DMS114 treated with DMSO at 0.1 percent for 48 hours (cell line): ENCODE data around the gene HOXB3.
A peak's percentile ranks its signal among the peaks of the same experiment; 100 is the strongest.

Experiments
- DNase-seq: peaks from one replicate; lab custom pipeline; 2025; ENCODE audit not compliant: unreplicated experiment; lab: John Stamatoyannopoulos, UW

Gene HOXB3

DNA sequence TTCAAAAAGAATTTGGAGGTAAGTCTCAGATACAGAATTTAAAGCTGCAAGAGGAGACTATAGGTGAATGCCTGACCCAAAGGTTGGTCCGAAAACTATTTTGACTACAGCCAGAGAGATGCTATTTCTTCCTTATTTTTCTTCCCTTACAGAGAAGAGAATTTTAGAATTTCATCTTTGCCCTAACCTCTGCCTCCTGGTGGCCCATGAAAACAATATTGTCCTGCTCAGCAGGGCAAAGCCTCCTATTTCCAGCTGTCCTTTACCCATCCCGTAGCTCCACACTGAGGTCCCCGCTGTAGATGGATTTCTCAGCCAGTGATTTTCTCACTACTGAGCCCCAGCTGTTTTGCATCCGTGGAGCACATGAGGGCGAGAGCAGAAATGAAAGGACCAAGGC is 83.8 kb downstream of the HOXB3 start:
- DNase-seq, result no peak

DNA sequence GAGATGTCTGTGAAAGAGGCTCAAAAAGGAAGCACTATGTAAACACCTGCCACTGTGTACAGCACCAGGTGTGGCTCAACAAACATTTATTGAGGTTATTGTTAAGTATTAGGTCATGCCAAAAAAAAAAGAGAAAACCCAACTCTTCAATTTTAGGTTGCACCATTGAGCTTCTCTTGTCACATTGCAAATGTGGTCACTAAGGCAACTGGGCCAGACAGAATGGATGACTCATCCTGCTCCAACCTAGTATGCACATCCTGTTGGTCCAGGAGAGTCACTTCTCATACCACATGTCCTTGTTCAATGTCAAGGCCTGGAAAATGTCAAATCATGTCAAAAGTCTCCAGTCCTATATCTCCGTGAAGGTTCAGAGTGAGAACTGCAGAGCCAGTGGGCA is 84.3 kb downstream of the HOXB3 start:
- DNase-seq, result no peak

DNA sequence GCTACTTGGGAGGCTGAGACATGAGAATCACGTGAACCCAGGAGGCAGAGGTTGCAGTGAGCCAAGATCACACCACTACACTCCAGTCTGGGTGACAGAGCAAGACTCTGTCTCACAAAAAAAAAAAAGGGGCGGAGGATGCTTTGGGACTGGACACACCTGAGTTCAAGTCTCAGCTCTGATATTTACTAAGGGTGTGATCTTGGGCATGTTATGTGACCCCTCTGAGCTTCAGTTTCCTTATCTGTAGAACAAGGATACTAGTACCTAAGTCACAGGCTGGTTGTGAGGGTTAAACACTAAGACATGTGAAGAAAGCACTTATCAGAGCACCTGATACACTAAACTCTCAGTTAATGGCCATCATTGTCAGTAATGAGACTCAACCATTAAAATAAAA is 85.1 kb downstream of the HOXB3 start:
- DNase-seq, result no peak

DNA sequence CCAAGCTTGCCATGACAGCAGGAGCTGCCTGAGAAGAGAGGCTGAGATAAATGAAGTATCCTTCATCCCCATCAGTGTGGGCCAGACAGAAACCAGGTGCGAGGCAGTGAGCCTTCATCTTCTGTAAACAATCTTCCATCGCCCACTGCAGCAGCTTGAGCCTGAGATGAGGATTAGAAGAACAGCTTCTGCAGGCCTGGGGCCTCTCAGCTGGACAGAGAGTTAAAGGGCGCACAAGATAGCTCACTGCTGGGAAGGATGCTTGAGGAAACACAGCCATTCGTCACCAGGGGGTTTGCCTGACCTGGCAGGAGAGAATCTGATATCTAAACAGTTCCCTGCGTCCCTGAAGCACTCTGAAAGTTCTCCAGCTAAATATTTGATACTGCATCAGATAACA is 86.3 kb downstream of the HOXB3 start:
- no peak for DNase-seq

DNA sequence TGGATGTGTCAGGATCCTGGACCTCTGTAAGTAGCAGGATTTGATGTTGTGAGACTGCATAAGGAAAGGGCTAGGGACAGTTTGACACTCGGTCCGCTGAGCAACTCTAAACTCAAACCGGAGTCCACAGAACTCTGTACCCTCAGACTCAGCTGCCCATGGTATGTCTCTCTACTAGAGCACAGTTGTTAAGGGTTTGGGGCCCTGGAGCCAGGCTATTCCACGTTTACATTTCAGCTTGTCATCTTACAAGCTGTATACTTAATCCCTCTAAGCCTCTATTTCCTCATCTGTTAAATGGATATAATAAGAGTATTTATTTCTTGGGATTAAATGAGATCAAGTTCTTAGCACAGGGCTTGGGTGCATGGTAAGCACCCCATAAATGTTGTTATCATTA is 87.1 kb downstream of the HOXB3 start:
- DNase-seq, result no peak

DNA sequence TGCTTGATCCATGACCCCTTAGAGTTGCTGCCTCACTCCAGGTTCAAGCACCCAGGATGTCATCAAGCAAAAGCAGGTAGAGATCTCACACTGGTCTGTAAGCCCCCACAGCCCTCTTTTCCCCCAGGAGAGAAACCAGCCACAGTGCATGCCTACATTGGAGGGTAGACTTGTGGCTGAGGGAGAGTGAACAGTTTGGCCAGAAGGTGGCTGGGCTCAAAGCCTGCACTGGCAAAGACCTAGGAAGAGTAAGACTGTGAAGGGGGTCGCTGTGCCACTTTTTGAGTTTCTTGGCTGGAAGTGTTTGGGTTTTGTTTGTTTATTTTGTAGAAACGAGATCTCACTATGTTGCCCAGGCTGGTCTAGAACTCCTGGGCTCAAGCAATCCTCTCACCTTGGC is 87.7 kb downstream of the HOXB3 start:
- DNase-seq, result no peak

DNA sequence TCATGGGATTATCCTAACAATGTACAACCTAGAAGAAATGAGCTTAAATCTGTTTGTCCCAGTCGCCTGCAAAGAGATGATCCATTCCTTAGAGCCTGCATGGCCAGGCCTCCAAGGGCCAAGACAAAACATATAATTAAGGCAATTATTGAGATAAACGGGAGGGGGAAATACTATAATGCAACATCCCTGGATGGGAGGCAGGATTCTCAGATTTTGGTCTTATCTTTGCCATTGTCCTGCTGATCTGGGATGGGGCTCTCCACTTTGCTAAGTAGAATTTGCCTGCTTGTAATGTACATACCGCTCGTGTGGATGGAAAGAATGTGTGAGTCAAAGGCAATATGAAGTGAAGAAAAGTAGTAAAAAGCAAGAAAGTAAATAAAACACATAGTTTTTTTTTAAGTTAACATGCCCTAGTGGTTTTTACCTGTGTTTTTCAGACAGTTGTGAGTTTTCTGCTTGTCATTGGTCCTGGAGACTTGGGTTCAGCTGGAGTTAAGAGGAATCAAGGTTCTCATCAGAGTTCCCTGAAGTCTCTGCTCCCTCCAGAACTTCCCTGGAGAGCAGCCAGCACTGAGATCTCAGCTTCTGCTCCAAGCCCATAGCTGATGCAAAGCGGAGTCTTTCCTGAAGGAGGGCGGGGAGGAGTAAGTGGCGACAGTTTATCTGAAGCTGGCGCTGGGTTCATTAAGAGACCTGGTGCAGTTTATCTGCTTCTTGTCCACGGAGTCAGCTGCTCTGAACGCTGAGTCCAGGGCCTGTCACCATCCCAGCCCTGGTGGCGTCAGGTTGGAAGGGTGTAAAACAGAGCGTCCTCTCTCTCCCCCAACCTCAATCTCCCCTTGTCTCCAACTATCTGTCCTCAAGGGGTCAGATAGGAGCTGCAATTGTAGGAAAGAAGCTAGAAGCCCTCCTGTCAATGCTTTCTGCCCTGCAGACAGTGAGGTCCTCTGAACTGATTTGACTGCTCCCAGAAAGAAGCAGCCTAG is 89.3 kb downstream of the HOXB3 start:
- DNase-seq, result peak; percentile 6

DNA sequence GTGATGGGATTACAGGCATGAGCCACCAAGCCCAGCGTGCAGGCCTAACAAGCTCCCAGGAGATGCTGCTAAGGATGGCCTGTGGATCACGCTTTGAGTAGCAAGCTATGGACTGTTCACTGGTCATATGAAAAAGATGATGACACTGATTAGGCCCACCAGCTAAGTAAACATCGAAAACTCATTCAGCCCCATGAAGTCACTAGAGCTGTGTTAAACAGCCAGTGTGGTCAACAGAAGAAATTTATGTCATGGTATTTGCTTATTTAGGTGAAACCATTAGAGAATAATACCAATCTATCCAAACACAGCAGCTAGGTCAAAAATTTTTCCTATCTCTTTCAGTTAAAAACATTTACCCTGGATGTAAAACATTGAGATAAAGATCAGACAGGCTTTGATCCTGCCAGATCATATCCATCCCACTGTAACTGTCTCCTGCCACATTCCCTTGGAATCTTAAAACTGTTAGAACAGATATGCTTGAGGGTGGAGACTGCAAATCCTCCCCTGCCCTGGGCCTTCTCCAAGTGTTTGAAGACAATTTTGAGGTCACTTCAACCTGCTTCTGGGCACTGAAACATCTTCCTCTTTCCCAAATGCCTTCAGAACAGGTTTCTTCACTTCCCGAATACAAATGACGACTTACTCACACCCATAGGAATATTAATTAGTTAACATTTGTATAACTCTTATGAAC is 90.2 kb downstream of the HOXB3 start:
- DNase-seq, result no peak

DNA sequence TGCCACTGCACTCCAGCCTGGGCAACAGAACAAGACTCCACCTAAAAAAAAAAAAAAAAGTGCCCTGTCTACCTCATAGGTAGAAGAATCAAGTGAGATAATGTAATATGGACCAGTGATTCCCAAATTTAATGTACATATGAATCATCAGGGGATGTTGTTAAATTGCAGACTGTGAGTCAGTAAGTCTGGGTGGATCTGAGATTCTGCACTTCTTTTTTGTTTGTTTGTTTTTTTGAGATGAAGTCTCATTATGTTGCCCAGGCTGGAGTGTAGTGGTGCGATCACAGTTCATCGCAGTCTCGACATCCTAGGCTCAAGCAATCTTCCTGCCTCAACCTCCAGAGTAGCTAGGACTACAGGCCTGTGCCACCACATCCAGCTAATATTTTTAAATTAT is 90.8 kb downstream of the HOXB3 start:
- no peak for DNase-seq
